HG03135 (cell line): ENCODE measurements around the gene KCNG4.

Experiments
- ATAC-seq: cut with Tn5 transposase; IDR thresholded peaks from one replicate; pipeline ENCODE4 v1.9.1; 2021; ENCODE audit warnings: mild to moderate bottlenecking, moderate library complexity; ENCODE audit not compliant: unreplicated experiment

The KCNG4 gene

GRCh38 chr16:84267380-84267779 is 27.6 kb upstream of the KCNG4 start:
- no peak for ATAC-seq

GRCh38 chr16:84266451-84266850 is 26.6 kb upstream of the KCNG4 start:
- no peak for ATAC-seq

- ATAC-seq, result no peak
Observed at GRCh38 chr16:84262939-84263338, 23.1 kb upstream of the KCNG4 start.

- no peak for ATAC-seq
Observed at GRCh38 chr16:84262031-84262430, 22.2 kb upstream of the KCNG4 start.

- ATAC-seq, result no peak
Observed at GRCh38 chr16:84260766-84261554, 21.1 kb upstream of the KCNG4 start.

- ATAC-seq, result no peak
Observed at GRCh38 chr16:84259691-84260090, 19.9 kb upstream of the KCNG4 start.

GRCh38 chr16:84258266-84258665 is 18.5 kb upstream of the KCNG4 start:
- no peak for ATAC-seq

- ATAC-seq, result no peak
Observed at GRCh38 chr16:84255050-84255810, 15.4 kb upstream of the KCNG4 start.

GRCh38 chr16:84254062-84254461 is 14.2 kb upstream of the KCNG4 start:
- ATAC-seq, result no peak

- no peak for ATAC-seq
Observed at GRCh38 chr16:84253173-84253572, 13.4 kb upstream of the KCNG4 start.

- ATAC-seq, result no peak
Observed at GRCh38 chr16:84252184-84252583, 12.4 kb upstream of the KCNG4 start.

- ATAC-seq, result no peak
Observed at GRCh38 chr16:84247844-84248243, 8.0 kb upstream of the KCNG4 start.

GRCh38 chr16:84247331-84247730 is 7.5 kb upstream of the KCNG4 start:
- no peak for ATAC-seq

GRCh38 chr16:84246679-84247077 is 6.9 kb upstream of the KCNG4 start:
- ATAC-seq, result no peak

GRCh38 chr16:84245956-84246678 is 6.3 kb upstream of the KCNG4 start:
- no peak for ATAC-seq

- ATAC-seq, result no peak
Observed at GRCh38 chr16:84244728-84245127, 4.9 kb upstream of the KCNG4 start.

- ATAC-seq, result no peak
Observed at GRCh38 chr16:84243732-84244131, 3.9 kb upstream of the KCNG4 start.

GRCh38 chr16:84242839-84243238 is 3.0 kb upstream of the KCNG4 start:
- no peak for ATAC-seq

- no peak for ATAC-seq
Observed at GRCh38 chr16:84241778-84242177, 2.0 kb upstream of the KCNG4 start.

GRCh38 chr16:84240455-84240854 is 643 bp upstream of the KCNG4 start:
- no peak for ATAC-seq

GRCh38 chr16:84239141-84239769 is 557 bp downstream of the KCNG4 start:
- no peak for ATAC-seq
